ENCODE results near the gene NFAT5. TPM values are rescaled to one million over a fixed set of nuclear protein-coding genes. Genes with fewer than 3 reads are reported as not detected.
"Not testable (repeated sequence)": the region's sequence is repeated elsewhere in the genome, so short reads cannot be mapped to it uniquely, and the experiment has no call there.

NFAT5 gene
- total RNA-seq, 1 experiment from 2014 or later = 10.8 TPM

DNA sequence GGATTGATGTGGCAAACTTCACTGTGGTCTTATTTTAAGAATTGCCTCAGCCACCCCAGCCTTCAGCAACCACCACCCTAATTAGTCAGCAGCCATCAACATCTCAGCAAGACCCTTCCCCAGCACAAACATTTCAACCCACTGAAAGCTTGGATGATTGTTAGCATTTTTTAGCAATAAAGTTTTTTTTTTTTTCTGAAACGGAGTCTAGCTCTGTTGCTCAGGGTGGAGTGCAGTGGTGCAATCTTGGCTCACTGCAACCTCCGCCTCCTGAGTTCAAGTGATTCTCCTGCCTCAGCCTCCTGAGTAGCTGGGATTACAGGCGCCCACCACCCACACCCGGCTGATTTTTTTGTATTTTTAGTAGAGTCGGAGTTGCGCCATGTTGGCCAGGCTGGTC is 19.1 kb upstream of the NFAT5 start:
- DNase-seq (ENCODE audit: low spot score) = not testable (repeated sequence)

DNA sequence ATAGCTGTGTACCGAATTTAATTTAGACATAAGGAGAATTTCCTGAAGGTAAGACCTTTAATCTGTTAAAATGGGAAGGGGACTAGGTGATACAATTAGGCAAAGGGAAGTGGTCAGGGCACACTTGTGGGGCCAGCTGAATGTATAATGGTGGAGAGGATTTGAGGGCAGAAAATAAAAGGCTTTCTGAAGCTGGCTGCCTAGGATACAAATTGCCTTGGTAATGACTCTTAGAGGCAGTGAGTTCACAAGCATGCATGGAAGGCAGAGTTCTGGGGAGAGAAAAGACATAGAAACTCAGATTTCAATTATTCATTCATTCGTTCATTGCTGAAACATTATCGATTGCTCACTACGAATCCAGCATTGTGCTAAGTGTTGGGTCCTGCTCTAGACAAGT is 12.4 kb upstream of the NFAT5 start:
- DNase-seq (ENCODE audit: low spot score) = no peak

DNA sequence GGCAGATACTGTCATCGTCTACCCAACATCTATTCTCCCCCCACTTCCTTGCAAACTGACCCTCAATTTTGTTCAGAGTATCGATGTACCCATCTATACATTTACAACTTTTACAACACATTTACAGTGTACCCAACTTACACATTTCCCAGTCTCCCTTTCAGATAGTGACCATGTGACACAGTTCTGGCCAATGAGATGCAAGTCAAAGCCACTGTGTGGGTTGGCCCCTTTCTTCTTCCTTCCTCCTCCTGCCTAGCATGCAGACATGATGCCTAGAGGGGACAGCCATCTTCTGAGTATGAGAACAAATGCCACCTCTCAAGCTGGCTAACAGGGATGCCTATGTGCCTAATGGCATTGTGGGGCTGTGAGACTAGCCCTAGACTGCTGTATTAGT is 11.3 kb upstream of the NFAT5 start:
- DNase-seq (ENCODE audit: low spot score) = no peak

DNA sequence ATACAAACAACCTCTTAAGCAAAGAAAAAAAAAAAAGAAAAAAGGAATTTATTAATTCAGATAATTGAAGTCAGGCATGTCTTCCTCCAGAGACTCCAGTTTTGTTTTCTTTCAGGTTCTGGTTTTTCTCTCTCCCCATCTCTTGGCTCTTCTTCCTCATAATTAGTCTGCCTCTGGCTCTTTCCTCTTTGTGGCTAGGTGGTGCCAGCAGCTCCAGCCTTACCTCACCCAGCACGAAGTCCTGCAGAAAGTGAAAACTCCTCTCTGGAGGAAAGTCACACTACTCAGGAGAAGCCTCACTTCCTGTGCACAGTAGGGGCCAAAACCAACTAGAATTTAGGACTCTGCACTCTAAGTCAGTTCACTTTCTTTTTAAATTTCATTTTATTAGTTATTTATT is 10.3 kb upstream of the NFAT5 start:
- no peak for DNase-seq (ENCODE audit: low spot score)

DNA sequence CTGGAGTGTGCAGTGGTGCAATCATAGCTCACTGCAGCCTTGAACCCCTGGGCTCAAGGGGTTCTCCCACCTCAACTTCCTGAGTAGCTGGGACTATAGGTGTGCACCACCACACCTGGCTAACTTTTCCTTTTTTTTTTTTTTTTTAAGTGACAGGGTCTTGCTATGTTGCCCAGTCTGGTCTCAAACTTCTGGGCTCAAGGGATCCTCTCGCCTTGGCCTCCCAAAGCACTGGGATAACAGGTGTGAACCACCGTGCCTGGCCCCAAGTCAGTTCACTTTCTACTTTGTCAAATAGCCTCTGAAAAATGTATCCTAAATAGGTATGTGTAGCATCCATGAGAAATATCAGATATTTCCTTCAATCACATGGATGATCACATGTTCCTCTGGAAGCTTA is 9.9 kb upstream of the NFAT5 start:
- DNase-seq (ENCODE audit: low spot score) = no peak

DNA sequence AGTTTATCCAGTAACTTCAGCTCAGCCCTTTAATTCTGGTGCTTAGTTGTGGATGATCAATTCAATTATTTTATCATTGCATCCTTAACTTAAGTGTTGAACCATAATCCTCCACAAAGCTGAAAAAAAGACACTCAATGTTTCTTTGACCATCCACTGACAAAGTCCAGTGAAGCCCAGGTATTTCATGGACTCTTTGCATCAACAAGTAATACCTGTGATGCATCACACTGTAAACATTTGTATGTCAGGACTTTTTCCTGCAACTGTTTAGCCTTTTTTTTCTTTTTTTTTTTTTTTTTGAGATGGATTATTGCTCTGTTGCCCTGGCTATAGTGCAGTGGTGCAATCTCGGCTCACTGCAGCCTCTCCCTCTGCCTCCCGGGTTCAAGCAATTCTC is 6.6 kb upstream of the NFAT5 start:
- no peak for DNase-seq (ENCODE audit: low spot score)

DNA sequence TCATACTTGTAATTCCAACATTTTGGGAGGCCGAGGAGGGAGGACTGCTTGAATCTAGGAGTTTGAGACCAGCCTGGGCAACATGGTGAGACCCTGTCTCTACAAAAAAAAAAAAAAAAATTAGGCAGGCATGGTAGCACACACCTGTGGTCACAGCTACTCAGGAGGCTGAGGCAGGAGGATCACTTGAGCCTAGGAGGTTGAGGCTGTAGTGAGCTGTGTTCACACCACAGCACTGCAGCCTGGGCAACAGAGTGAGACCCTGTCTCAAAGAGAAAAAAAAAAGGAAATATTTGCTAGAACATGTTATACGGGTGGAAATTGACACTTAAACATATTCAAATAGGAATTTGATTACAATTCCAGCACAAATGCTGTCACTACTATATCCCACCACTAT is 4.4 kb upstream of the NFAT5 start:
- not testable (repeated sequence) for DNase-seq (ENCODE audit: low spot score)

DNA sequence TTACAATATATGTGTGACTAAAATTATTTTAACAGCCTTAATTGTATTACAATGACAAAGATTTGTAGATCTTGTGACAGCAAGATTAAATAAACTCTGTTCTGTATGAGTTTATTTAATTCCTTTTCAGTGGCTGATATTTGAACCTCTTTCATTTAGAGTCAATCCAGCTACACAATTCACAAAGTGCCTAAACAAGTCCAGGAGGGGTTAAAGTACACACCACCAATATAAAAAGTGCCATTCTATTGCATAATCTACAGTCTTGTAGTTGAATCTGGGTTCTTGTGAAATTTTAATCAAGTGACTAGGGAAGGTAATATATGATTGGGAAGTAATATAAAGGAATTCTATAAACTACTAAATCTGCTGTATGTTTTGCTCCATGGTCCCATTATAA is 3.9 kb upstream of the NFAT5 start:
- no peak for DNase-seq (ENCODE audit: low spot score)

DNA sequence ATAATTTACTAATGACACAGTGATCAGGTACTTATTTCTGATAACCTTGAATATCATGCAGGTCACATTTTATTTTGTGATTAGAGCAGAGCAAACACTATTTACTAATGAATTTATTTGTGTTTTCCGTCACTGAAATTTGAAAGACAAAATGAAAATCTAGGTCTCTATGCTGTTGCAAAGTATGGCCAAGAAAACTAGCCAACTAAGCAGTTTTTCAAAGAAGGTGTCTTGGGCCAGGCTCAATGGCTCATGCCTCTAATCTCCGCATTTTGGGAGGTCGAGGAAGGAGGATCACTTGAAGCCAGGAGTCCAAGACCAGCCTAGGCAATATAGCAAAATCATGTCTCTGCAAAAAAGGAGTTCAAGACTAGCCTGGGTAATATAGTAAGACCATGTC is 3.0 kb upstream of the NFAT5 start:
- DNase-seq (ENCODE audit: low spot score) = no peak

DNA sequence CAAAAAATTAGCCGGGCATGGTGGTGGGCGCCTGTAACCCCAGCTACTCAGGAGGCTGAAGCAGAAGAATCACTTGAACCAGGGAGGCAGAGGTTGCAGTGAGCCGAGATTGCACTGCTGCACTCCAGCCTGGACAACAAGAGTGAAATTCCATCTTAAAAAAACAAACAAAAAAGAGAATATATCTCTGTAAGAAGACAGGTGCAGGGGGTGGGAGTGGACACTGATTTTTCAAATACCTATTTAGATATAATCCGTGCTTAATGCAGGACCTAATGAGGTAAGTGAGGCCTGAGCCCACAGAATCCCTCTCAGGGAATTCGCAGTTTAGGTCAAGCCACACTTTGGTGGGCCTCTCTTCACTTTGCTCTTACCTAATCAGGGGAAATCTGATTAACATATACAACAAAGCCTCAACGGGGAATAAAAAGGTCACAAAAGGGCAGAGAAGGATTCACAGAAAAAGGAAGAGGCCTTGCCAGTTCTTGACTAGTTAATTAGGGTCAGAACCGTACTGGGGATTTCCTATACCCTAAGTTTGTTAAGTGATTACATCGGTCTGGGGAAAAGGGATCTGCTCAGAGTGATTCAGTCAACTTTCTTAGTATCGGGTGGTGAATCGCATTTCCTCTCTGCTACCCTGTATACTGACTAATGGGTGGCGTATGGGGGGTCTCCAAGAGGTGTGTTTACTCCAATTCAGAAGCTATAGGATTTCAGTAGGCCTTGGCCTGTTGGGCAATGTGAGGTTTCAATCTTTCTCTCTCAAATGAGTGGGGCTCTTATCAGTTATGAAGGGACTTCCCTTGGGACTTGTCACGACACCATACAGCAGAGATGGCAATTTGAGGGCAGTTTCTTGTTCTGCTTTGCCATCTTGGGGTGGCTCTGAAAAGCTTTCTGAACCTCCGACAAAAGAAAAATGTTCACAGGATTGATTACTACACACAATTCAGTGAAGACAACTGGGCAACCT is 1.9 kb upstream of the NFAT5 start:
- peak; percentile 22 for DNase-seq (ENCODE audit: low spot score)

DNA sequence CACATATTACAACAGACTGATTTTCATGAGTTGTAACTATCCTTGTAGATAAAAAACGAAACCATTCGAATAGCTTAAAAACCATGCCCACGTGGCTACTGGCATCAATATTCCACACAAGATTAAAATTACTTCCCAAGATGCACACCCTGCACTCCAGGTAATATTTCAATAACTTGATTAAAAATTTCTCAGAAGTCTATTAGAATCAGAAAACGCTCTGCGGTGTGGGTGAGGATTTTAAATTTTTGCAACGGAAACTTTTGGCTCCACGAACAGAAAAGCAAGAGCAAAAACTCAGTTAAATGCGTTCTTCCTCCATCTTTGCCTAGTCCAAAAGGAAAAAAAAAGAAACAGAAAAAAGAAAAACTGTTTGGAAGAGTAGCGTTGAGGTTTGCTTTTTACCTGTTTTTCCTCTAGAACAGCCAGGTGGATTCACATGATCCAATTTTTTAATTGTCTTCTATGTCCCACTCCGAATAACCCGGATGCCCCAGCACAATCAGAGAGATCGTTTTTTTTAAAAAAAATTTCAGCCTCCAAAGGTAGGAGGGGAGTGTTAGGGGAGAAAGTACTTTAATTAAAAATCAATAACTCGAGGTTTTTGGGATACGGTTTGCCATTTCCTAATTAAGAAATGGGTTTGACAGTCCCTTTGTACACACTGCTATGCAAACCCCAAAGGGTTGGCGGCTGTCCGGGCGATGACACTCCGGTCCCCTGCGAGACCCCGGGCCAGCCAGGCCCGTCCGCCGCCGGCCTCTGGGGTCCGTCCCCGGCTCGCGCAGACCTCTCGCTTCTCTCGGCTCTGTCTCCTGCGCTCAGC is 708 bp upstream of the NFAT5 start:
- DNase-seq (ENCODE audit: low spot score) = peak; percentile 48

DNA sequence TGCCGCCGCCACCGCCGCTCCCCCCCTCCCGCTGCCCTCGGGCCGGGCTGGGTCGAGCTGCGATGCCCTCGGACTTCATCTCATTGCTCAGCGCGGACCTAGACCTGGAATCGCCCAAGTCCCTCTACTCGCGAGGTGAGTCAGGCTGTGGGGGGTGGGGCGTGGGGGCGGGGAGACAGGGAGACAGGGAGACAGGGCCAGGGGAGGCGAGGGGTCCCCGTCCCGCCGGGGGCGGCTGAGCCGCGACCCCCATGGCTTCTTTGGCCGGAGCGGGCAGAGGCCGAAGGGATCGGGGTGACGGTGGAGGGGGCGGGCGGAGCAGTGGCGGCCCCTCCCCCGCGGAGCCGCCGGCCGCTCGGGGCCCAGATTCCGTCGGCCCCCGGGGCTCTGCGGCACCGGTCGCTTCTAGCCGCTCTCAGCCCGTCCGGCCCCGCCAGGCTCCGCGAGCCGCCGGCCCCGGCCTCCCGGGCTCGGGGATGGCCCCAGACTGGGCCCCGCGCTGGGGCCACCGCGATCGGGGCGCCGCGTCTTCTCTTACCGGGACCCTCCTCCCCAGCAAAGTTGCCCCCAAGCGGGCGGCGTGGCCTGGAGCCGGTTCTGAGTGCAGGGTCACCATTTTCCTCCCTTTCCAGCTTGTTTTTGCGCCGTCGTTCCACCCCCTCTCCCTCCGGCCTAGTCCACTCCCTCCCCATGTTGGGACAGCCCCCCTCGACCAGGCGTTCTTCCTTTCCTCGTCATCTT is 644 bp downstream of the NFAT5 start:
- DNase-seq (ENCODE audit: low spot score) = peak; percentile 43

DNA sequence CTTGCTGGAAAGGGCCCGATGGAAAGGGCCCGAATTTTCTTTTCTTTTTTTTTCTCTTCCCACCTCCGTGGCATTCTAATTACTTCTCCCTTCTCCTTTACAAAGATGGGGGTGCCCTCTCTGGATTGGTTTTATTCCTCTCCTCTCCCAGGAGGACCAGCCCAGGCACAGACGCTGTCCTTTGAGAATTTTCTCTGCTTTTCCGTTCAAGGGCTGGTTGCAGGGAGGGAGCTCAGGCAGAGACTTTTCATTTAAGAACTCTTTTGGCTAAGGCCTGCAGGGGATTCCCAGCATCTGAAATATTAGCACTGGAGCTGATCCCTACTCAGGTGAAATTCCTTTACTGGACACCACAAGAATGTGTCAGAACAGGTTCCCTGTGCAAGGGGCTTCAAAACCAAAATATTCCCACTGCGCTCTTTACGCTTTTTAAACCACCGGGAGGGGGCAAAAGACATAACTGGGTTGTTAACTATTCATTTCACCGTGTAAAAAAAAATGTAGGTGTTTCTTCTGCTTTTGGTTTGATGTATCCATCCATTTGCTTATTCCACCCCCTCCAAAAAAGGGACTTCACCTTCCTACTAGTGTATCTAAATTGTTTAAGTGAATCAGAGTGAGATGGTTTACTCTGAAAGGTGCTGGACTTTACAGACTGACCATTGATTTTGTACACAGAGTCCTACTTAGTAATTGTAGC is 1.4 kb downstream of the NFAT5 start:
- DNase-seq (ENCODE audit: low spot score) = peak; percentile 66

DNA sequence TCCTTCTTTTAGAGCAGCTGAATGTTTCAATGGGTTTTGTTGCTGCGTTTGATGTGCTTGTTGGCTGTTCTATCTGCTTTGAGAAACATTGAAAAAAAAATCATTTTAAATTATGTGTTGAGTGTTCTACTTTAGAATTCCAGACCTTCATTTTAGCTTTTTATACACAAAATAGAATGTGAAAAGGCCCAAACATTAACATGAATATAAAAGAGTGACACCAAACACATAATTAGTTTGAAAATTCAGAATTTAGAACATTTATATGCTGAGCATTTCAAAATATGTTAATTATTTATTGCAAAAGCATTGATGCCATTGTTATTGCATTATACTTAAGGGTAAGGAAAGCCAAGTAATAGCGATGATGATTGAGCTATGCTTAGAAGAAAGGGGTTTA is 2.9 kb downstream of the NFAT5 start:
- no peak for DNase-seq (ENCODE audit: low spot score)

DNA sequence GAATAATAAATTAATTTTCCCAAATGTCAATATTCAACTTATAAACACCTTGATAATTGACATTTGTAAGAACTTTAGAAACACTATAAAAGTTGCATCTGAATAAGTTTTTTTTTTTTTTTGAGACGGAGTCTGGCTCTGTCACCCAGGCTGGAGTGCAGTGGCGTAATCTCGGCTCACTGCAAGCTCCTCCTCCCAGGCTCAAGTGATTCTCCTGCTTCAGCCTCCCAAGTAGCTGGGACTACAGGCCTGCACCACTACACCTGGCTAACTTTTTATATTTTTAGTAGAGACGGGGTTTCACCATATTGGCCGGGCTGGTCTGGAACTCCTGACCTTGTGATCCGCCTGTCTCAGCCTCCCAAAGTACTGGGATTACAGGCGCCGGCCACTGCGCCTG is 13.0 kb downstream of the NFAT5 start:
- not testable (repeated sequence) for DNase-seq (ENCODE audit: low spot score)

DNA sequence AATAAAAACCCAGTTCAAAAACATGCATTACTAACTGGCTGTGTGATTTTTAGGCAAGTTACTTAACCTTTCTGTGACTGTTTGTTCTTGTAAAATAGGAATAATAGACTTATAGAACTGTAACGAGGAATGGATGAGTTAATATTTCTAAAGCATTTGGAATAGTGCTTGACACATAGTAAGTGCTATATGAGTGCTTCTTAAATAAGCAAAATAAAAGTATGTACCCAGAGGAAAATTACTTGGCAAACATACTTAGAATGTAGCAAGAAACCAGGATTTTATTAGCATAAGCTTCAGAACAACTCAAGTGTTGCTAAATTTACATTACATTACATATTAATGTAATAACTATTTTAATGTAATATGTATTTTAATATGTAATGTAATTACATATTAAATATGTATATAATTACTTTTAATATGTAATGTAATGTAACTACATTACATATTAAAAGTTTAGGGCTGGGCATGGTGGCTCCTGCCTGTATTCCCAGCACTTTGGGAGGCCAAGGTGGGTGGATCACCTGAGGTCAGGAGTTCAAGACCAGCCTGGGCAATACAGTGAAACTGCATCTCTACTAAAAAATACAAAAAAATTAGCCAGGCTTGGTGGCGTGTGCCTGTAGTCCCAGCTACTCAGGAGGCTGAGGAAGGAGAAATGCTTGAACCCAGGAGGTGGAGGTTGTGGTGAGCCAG is 14.2 kb downstream of the NFAT5 start:
- no peak for DNase-seq (ENCODE audit: low spot score)

DNA sequence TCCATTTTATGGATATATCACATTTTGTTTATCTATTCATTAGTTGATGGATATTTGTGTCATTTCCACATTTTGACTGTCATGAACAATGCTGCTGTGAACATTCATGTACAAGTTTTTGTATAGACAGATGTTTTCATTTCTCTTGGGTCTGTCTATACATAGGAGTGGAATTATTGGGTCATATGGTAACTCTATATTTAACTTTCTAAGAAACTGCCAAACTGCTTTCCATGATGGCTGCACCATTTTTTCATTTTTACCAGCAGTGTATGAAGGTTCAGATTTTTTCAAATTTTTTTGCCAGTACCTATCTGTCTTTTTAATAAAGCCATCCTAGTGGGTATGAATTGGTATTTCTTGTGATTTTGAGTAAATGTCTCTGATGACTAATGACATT is 15.5 kb downstream of the NFAT5 start:
- no peak for DNase-seq (ENCODE audit: low spot score)

DNA sequence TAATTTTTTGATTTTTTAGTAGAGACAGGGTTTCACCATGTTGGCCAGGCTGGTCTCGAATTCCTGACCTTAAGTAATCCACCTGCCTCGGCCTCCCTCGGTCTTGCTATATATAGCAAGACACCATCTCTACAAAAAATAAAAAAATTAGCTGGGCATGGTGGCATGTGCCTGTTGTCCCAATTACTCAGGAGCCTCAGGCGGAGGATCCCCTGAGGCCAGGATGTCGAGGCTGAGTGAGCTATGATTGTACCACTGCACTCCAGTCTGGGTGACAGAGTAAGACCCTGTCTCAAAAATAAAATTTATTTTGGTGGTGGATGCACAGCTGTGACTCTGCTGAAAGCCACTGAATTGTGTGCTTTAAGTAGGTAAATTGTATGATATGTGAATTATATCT is 18.7 kb downstream of the NFAT5 start:
- not testable (repeated sequence) for DNase-seq (ENCODE audit: low spot score)

DNA sequence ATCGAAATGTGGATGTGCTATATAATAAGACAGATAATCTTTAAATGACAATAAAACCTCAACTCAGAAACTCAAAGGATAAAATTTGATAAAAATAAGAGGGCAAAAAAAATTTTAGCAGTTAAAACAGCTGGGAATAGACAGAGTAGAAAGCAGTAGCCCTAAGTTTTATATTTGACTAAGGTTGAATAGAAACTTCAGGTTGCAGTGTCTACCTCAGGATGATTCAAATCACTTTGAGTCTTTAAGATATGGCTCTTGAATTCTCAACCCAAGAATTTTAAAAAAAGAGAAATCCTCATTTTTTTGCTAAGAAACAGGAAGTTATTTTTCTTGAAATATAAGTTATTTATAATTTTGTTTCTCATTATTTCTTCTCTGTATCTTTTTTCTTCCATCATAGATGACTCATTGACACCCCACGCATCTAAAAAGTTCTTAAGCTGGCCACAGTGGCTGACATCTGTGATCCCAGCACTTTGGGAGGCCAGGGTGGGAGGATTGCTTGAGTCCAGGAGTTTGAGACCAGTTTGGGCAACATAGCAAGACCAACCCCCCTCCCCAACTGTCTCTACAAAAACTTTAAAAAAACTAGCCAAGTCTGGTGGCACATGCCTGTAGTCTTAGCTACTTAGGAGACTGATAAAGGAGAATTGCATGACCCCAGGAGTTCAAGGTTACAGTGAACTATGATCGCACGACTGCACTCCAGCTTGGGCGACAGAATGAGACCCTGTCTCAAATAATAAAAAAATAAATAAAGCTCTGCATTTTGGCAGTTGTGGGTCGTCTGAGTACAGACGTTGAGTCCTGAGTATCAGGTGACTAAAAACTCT is 23.9 kb downstream of the NFAT5 start:
- no peak for DNase-seq (ENCODE audit: low spot score)

DNA sequence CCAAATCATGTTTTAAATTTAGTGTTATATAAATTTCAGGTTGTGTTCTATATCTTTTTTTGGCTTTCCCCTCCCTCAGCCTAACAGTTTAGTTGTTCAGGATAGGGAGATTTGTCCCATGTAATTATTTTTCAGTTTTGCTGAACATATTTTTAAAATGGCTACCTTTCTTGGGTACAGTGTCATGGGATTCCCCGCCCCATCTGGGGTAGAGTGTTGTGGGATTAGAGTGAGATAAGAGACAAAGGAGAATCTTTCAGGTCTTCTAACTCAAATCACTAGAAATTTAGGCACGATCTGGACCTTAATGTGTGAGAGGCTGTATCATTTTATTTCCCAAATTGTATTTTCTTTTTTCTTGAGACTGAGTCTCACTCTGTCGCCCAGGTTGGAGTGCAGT is 24.8 kb downstream of the NFAT5 start:
- no peak for DNase-seq (ENCODE audit: low spot score)

Data from HT-29 (cell line).